Mesenteric fat pad (tissue), 1 donor: ENCODE measurements around the gene COL27A1. TPM values are rescaled to one million over a fixed set of nuclear protein-coding genes. Genes with fewer than 3 reads are reported as not detected.
"Not testable (repeated sequence)": the region's sequence is repeated elsewhere in the genome, so short reads cannot be mapped to it uniquely, and the experiment has no call there.

Experiments used
- DNase-seq: peaks from one replicate; pipeline ENCODE4 v3.0.0-alpha.2; 2020; ENCODE audit warnings: low spot score
- total RNA-seq: library from RNA; stranded (reverse); fragmentation: NEBNext Ultra II Directional; extraction: Animal tissue kit (Norgen Biotek cat#: 25700); gene quantifications from one replicate; pipeline ENCODE4 v1.2.1, GENCODE V29; 2021
- donor health status: DM: yes; HTN: yes; CAD: no.

The COL27A1 gene
- total RNA-seq, 1 donor from 2014 or later: 101 TPM

- no peak for DNase-seq
Measured at GRCh38 chr9:114180696-114181606, 25.6 kb downstream of the COL27A1 start.

- DNase-seq: no peak
Measured at GRCh38 chr9:114181607-114182409, 26.5 kb downstream of the COL27A1 start.

- DNase-seq: no peak
Measured at GRCh38 chr9:114183006-114183405, 27.7 kb downstream of the COL27A1 start.

- no peak for DNase-seq
Measured at GRCh38 chr9:114184071-114184470, 28.7 kb downstream of the COL27A1 start.

GRCh38 chr9:114184866-114185265, 29.5 kb downstream of the COL27A1 start:
- no peak for DNase-seq

- DNase-seq: no peak
Measured at GRCh38 chr9:114185570-114186490, 30.5 kb downstream of the COL27A1 start.

- no peak for DNase-seq
Measured at GRCh38 chr9:114186605-114187289, 31.4 kb downstream of the COL27A1 start.

GRCh38 chr9:114187827-114188226, 32.5 kb downstream of the COL27A1 start:
- DNase-seq: no peak

DNA sequence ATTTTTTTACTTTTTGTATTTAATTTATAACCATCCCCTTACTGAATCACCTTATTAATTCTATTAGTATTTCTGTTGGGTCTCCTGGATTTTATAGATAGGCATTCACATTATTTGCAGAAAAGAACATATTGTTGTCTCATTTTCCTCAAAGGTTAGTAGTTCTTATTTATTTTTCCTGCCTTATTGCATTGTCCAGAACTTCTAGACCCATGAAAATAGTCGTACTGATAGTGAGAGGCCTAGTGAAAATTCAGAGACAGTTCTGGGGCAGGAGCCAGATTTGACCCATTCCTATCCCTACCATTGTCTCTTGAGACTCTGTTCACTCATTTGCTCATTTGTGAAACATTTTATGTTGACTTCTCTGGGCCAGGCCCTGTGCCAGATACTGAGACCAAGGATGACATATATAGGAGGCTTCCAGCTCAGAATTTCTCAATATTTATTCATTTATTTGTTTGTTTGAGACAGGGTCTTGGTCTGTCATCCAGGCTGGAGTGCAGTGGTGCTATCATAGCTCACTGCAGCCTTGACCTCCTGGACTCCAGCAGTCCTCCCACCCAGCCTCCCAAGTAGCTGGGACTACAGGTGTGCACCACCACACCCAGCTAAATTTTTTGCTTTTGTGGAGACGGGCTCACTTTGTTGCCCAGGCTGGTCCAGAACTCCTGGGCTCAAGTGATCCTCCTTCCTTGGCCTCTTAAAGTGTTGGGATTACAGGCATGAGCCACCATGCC, 34.7 kb downstream of the COL27A1 start:
- DNase-seq: no peak

DNA sequence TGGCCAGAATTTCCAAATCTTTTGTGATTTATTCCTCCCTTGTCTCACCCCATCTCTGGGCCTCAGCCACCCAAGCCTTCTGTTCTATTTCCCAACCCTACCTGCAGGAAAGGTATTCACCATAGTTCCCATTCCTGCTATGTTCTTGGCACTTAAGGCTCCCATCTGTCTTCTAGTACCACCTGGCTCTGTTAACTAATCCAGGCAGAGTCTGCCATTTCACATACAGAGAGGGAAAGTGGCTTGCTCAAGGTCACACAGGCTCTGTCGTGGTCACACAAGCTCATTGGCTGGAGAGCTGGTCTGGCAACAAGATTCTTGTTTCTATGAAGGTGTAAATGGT, 35.2 kb downstream of the COL27A1 start:
- no peak for DNase-seq

- DNase-seq: not testable (repeated sequence)
Measured at GRCh38 chr9:114191402-114191801, 36.1 kb downstream of the COL27A1 start.

DNA sequence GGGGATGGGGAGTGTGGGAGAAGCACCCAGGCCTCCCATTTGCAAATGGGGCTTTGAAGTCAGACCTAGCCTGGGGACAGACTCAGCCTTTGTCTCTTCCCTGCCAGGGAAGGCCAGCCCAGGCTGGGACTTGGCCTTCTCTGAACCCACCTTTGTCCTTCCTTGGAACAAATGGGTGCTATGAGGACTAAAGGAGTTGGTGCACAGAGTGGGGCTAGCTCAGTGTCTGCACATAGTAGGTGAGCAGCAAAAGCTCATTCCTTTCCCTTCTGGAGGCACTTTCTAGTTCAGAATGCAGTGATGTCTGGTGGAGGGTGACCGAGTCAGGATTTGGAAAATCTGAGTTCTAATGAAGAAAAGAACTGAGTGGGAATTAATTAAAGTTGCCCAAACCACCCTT, 37.2 kb downstream of the COL27A1 start:
- no peak for DNase-seq

DNA sequence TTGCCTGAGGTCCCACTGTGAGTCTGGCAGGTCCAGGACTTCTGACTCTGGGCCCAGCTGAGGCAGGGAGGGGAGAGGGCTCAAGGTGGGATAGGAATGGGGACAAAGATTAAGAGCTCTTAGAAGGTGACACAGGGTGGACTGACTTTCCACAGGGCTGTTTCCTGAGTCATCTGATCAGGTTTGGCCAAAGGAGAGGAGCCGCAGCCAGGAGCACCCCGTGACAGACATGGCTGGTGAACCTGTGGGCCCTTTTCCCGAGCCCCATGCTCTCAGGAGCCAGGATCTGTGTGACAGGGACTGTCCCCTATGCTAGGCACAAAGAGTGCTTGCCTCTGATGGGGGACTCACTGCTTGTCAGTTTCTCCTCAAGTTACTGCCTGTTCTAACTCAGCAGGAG, 37.8 kb downstream of the COL27A1 start:
- DNase-seq: no peak

DNA sequence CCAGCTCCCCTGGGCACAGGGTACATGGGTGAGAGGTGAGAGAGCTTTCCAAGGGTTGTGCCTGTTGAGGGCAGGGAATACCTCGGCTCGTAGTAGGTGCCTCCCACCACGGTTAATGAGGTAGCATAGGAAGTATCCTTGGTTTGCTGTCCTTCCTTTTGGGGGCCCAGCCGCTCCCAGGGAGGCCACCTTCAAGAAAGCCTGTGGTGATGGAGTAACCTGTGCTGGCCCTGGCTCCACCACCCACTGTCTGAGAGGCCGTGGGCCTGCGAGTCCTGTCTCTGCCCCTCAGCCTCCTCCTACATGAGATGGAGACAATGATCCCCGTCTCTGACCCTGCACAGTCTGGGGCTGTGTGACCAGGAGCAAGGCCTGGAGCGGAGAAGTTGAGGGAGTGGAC, 40.8 kb downstream of the COL27A1 start:
- DNase-seq: no peak

GRCh38 chr9:114196979-114197622, 41.8 kb downstream of the COL27A1 start:
- no peak for DNase-seq

- DNase-seq: no peak
Measured at GRCh38 chr9:114198249-114199040, 43.1 kb downstream of the COL27A1 start.

GRCh38 chr9:114200721-114201300, 45.5 kb downstream of the COL27A1 start:
- DNase-seq: no peak

DNA sequence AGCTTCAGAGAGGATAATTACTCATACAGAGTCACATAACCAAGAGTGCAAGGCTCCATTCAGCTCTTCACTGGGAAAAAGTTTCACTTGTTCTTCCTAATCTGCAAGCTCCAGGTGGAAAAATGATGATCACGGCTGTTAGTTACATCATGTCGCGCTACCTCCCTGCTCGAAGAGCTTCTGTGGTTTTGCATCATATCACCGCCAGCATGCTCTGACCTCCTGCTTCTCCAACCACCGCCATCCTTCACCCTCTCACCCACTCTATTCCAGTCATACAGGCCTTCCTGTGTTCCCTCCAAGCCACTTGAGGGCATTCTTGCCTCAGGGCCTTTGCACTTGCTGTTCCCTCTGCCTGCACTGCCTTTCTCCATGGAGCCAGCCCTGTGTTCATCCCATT, 47.1 kb downstream of the COL27A1 start:
- DNase-seq: no peak
